HUES6 (cell line): ENCODE results near the gene TAX1BP1.

Experiments used
- H3K27ac ChIP-seq: 2 replicates; pipeline ENCODE4 v1.7.0; 2013; ENCODE audit warnings: low read depth, mild to moderate bottlenecking, low read length, inconsistent platforms
- H3K27me3 ChIP-seq: 2 replicates; pipeline ENCODE4 v1.6.1; 2013; ENCODE audit warnings: low read length; ENCODE audit not compliant: control insufficient read depth, insufficient read depth
- H3K36me3 ChIP-seq: 2 replicates; pipeline ENCODE4 v1.6.1; 2013; ENCODE audit warnings: low read length; ENCODE audit not compliant: control insufficient read depth, insufficient read depth
- H3K4me1 ChIP-seq: 2 replicates; pipeline ENCODE4 v1.6.1; 2013; ENCODE audit warnings: low read length; ENCODE audit not compliant: control insufficient read depth, insufficient read depth
- H3K4me3 ChIP-seq: 2 replicates; pipeline ENCODE4 v1.5.1; 2013; ENCODE audit warnings: low read depth, low read length
- H3K9ac ChIP-seq: one replicate; pipeline ENCODE4 v1.6.1; 2013; ENCODE audit warnings: mild to moderate bottlenecking, low read length
- H3K9me3 ChIP-seq: 2 replicates; pipeline ENCODE4 v1.6.1; 2013; ENCODE audit warnings: low read depth, low read length; ENCODE audit not compliant: control insufficient read depth, insufficient read depth

TAX1BP1 gene

GRCh38 chr7:27781188-27781587 is 41.2 kb downstream of the TAX1BP1 start:
- Histone ChIP-seq H3K9ac (no peak overlapping the region), H3K36me3 (peaks cover 5% of the 10 kb centered on the region), H3K4me3 (no peak overlapping the region), H3K4me1 (no peaks in the 10 kb centered on the region), H3K27ac (no peak overlapping the region), H3K27me3 (no peaks in the 10 kb centered on the region), H3K9me3 (no peaks in the 10 kb centered on the region)

GRCh38 chr7:27782849-27783248 is 42.9 kb downstream of the TAX1BP1 start:
- Histone ChIP-seq H3K4me3 (no peak overlapping the region), H3K27ac (no peak overlapping the region), H3K9ac (no peak overlapping the region)

GRCh38 chr7:27784399-27785053 is 44.6 kb downstream of the TAX1BP1 start:
- Histone ChIP-seq H3K27me3 (no peaks in the 10 kb centered on the region), H3K9ac (no peak overlapping the region), H3K9me3 (no peaks in the 10 kb centered on the region), H3K4me1 (peaks cover 3% of the 10 kb centered on the region; the same call in 1 of the 2 replicates), H3K36me3 (peaks cover 14% of the 10 kb centered on the region), H3K27ac (no peak overlapping the region), H3K4me3 (no peak overlapping the region)

More at GRCh38 chr7:27782849-27783248, 42.9 kb downstream of the TAX1BP1 start:
- Histone ChIP-seq H3K36me3 (peaks cover 10% of the 10 kb centered on the region), H3K9me3 (no peaks in the 10 kb centered on the region), H3K27me3 (no peaks in the 10 kb centered on the region), H3K4me1 (peaks cover 3% of the 10 kb centered on the region; the same call in 1 of the 2 replicates)

- Histone ChIP-seq H3K9ac (no peak overlapping the region), H3K36me3 (peaks cover 31% of the 10 kb centered on the region), H3K27me3 (no peaks in the 10 kb centered on the region), H3K9me3 (no peaks in the 10 kb centered on the region), H3K4me3 (no peak overlapping the region), H3K27ac (no peak overlapping the region), H3K4me1 (peaks cover 3% of the 10 kb centered on the region; the same call in 1 of the 2 replicates)
Observed at GRCh38 chr7:27788437-27788836, 48.5 kb downstream of the TAX1BP1 start.

- no peaks in the 10 kb centered on the region for H3K27me3 ChIP-seq
- H3K9me3 ChIP-seq, result no peaks in the 10 kb centered on the region
- H3K4me1 ChIP-seq, result peaks cover 4% of the 10 kb centered on the region; the same call in 1 of the 2 replicates
- H3K9ac ChIP-seq, result no peak overlapping the region
- H3K4me3 ChIP-seq, result no peak overlapping the region
- no peak overlapping the region for H3K27ac ChIP-seq
- H3K36me3 ChIP-seq, result peaks cover 42% of the 10 kb centered on the region
Observed at GRCh38 chr7:27793780-27794179, 53.8 kb downstream of the TAX1BP1 start.

GRCh38 chr7:27795977-27796376 is 56.0 kb downstream of the TAX1BP1 start:
- no peaks in the 10 kb centered on the region for H3K9me3 ChIP-seq
- no peaks in the 10 kb centered on the region for H3K27me3 ChIP-seq
- H3K4me3 ChIP-seq, result no peak overlapping the region
- H3K9ac ChIP-seq, result no peak overlapping the region
- H3K36me3 ChIP-seq, result peaks cover 42% of the 10 kb centered on the region
- H3K27ac ChIP-seq, result no peak overlapping the region
- peaks cover 4% of the 10 kb centered on the region; the same call in 1 of the 2 replicates for H3K4me1 ChIP-seq

- Histone ChIP-seq H3K4me3 (no peak overlapping the region), H3K9me3 (no peaks in the 10 kb centered on the region), H3K4me1 (peaks cover 4% of the 10 kb centered on the region; the same call in 1 of the 2 replicates), H3K27ac (no peak overlapping the region), H3K36me3 (peaks cover 17% of the 10 kb centered on the region), H3K27me3 (no peaks in the 10 kb centered on the region), H3K9ac (no peak overlapping the region)
Observed at GRCh38 chr7:27799212-27799611, 59.2 kb downstream of the TAX1BP1 start.

GRCh38 chr7:27802999-27803398 is 63.0 kb downstream of the TAX1BP1 start:
- no peaks in the 10 kb centered on the region for H3K36me3 ChIP-seq
- H3K4me3 ChIP-seq, result no peak overlapping the region
- H3K9ac ChIP-seq, result no peak overlapping the region
- peaks cover 4% of the 10 kb centered on the region; the same call in 1 of the 2 replicates for H3K4me1 ChIP-seq
- no peaks in the 10 kb centered on the region for H3K9me3 ChIP-seq
- H3K27me3 ChIP-seq, result no peaks in the 10 kb centered on the region
- no peak overlapping the region for H3K27ac ChIP-seq

GRCh38 chr7:27804139-27804538 is 64.2 kb downstream of the TAX1BP1 start:
- no peaks in the 10 kb centered on the region; the same call in 1 of the 2 replicates for H3K4me1 ChIP-seq
- H3K27me3 ChIP-seq, result no peaks in the 10 kb centered on the region
- no peak overlapping the region for H3K9ac ChIP-seq
- H3K9me3 ChIP-seq, result no peaks in the 10 kb centered on the region
- no peak overlapping the region for H3K27ac ChIP-seq
- H3K4me3 ChIP-seq, result no peak overlapping the region
- no peaks in the 10 kb centered on the region for H3K36me3 ChIP-seq

- Histone ChIP-seq H3K27ac (no peak overlapping the region), H3K4me1 (no peaks in the 10 kb centered on the region; the same call in 1 of the 2 replicates), H3K36me3 (no peaks in the 10 kb centered on the region), H3K4me3 (no peak overlapping the region), H3K9ac (no peak overlapping the region), H3K9me3 (no peaks in the 10 kb centered on the region), H3K27me3 (no peaks in the 10 kb centered on the region)
Observed at GRCh38 chr7:27808626-27809025, 68.7 kb downstream of the TAX1BP1 start.

- Histone ChIP-seq H3K27ac (no peak overlapping the region), H3K9ac (no peak overlapping the region), H3K4me3 (no peak overlapping the region), H3K4me1 (no peaks in the 10 kb centered on the region), H3K9me3 (no peaks in the 10 kb centered on the region), H3K36me3 (no peaks in the 10 kb centered on the region), H3K27me3 (no peaks in the 10 kb centered on the region)
Observed at GRCh38 chr7:27810186-27810585, 70.2 kb downstream of the TAX1BP1 start.
